ENCODE results near the gene PRICKLE2. TPM values are rescaled to one million over a fixed set of nuclear protein-coding genes. Genes with fewer than 3 reads are reported as not detected.

Gene PRICKLE2
- total RNA-seq, 1 experiment from 2014 or later: 5.6 TPM

DNA sequence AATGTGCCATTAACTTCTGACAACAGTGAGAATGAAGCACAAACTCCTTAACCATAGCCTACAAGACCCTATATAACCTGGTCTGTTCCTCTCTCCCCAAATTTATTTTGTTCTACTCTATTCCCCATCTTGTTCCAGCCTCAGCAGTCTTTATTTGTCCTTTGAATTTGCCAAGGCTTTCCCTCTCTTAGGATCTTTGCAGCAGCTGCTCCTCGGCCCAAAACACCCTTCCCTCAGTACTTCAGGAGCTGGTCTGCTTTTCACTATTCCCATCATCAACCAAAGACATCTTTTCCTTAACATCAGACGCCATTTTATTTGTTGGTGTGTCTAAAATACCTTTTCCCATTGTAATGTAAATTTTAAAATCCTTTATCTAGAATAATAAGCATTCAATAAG is 10.2 kb downstream of the PRICKLE2 start (continued):
- TF ChIP-seq, protein P1, sequence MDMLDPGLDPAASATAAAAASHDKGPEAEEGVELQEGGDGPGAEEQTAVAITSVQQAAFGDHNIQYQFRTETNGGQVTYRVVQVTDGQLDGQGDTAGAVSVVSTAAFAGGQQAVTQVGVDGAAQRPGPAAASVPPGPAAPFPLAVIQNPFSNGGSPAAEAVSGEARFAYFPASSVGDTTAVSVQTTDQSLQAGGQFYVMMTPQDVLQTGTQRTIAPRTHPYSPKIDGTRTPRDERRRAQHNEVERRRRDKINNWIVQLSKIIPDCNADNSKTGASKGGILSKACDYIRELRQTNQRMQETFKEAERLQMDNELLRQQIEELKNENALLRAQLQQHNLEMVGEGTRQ (CRISPR knock-in tag; IDR thresholded peaks at IDR 0.05): no peak
- no peak for TF ChIP-seq ZNF423 (CRISPR knock-in tag; IDR thresholded peaks at IDR 0.05)

DNA sequence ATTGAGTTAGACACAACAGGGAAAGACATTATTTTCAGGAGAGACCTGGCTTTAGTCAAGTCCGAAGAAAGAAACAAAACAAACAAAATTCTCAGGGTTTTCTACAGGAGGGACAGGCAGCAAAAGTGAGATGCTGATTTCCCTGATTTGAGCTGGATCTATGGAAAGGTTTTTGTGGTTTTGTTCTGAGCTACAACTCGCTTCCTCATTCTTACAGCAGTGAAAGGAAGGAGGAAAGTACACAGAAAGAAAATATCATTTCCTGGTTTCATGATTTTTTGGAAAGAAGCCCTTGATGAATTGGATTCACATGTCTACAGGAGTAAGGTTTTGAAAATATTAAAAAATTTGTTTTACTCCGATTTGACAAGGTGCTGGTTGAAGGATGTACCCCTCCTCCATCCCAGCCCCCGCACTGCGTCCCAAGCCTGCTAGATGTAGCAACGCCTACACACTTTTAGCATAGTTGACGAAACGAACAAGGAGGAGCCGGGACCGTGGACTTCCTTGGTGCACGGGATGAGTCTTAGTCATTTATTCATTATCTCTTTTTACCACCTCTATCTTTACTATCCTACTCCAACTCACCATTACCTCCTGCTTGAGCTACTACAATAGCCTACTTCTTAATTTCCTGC is 10.8 kb downstream of the PRICKLE2 start:
- peaks cover 47% of the 10 kb centered on the region for H3K4me1 Mint-ChIP-seq
- H3K27me3 Mint-ChIP-seq (ENCODE audit: low read depth): peaks cover 63% of the 10 kb centered on the region
- TF ChIP-seq JUN (CRISPR knock-in tag; IDR thresholded peaks at IDR 0.05) (no peak), SMAD4 (CRISPR knock-in tag; IDR thresholded peaks at IDR 0.05) (no peak), NFE2L1 (CRISPR knock-in tag; IDR thresholded peaks at IDR 0.05) (no peak), RELA (CRISPR knock-in tag; IDR thresholded peaks at IDR 0.05; ENCODE audit: borderline replicate concordance) (no peak), ZNF232 (CRISPR knock-in tag; IDR thresholded peaks at IDR 0.05) (no peak), RORB (CRISPR knock-in tag; IDR thresholded peaks at IDR 0.05) (no peak), TEAD1 (CRISPR knock-in tag; IDR thresholded peaks at IDR 0.05) (no peak), SP1 (CRISPR knock-in tag; conservative IDR thresholded peaks at IDR 0.05) (no peak), NFATC4 (CRISPR knock-in tag; IDR thresholded peaks at IDR 0.05) (no peak), ZNF416 (CRISPR knock-in tag; IDR thresholded peaks at IDR 0.05) (no peak), ETV6 (CRISPR knock-in tag; IDR thresholded peaks at IDR 0.05) (no peak), ZNF671 (CRISPR knock-in tag; IDR thresholded peaks at IDR 0.05) (no peak), GRHL2 (CRISPR knock-in tag; IDR thresholded peaks at IDR 0.05; ENCODE audit: insufficient replicate concordance, severe bottlenecking) (no peak)
- TF ChIP-seq, protein P2, sequence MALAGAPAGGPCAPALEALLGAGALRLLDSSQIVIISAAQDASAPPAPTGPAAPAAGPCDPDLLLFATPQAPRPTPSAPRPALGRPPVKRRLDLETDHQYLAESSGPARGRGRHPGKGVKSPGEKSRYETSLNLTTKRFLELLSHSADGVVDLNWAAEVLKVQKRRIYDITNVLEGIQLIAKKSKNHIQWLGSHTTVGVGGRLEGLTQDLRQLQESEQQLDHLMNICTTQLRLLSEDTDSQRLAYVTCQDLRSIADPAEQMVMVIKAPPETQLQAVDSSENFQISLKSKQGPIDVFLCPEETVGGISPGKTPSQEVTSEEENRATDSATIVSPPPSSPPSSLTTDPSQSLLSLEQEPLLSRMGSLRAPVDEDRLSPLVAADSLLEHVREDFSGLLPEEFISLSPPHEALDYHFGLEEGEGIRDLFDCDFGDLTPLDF (CRISPR knock-in tag; IDR thresholded peaks at IDR 0.05): no peak
- TF ChIP-seq, protein P3, sequence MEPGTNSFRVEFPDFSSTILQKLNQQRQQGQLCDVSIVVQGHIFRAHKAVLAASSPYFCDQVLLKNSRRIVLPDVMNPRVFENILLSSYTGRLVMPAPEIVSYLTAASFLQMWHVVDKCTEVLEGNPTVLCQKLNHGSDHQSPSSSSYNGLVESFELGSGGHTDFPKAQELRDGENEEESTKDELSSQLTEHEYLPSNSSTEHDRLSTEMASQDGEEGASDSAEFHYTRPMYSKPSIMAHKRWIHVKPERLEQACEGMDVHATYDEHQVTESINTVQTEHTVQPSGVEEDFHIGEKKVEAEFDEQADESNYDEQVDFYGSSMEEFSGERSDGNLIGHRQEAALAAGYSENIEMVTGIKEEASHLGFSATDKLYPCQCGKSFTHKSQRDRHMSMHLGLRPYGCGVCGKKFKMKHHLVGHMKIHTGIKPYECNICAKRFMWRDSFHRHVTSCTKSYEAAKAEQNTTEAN (CRISPR knock-in tag; IDR thresholded peaks at IDR 0.05): no peak
- TF ChIP-seq, protein P4, sequence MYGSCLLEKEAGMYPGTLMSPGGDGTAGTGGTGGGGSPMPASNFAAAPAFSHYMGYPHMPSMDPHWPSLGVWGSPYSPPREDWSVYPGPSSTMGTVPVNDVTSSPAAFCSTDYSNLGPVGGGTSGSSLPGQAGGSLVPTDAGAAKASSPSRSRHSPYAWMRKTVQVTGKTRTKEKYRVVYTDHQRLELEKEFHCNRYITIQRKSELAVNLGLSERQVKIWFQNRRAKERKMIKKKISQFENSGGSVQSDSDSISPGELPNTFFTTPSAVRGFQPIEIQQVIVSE (CRISPR knock-in tag; IDR thresholded peaks at IDR 0.05; ENCODE audit: borderline replicate concordance): no peak
- TF ChIP-seq, protein P5, sequence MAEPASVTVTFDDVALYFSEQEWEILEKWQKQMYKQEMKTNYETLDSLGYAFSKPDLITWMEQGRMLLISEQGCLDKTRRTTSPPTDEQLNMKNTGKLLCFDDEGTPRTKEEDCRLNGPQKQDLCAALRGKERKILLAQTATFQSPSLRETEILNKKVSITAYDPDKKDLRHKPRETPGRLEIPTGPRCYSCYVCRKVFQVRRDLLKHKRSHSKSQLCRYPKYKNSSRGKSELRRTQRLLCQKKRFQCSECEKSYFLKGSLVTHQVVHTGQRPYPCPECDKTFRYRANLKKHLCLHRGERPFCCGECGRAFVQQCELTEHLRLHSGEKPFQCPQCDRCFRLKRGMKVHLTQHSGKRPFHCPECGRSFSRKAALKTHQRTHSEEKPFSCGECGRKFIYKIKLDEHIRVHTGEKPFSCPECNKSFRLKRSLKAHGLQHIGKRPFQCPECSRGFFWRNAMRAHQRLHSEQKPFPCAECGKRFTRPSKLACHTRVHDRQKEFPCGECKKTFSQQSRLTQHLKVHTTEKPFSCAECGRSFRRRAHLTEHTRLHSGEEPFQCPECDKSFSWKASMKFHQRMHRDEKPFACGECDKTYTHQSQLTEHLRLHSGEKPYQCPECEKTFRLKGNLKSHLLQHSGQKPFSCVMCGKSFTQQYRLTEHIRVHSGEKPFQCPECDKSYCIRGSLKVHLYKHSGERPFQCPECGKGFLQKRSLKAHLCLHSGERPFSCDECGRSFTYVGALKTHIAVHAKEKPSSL (CRISPR knock-in tag; conservative IDR thresholded peaks at IDR 0.05): no peak
- TF ChIP-seq, protein P6, sequence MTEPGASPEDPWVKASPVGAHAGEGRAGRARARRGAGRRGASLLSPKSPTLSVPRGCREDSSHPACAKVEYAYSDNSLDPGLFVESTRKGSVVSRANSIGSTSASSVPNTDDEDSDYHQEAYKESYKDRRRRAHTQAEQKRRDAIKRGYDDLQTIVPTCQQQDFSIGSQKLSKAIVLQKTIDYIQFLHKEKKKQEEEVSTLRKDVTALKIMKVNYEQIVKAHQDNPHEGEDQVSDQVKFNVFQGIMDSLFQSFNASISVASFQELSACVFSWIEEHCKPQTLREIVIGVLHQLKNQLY (CRISPR knock-in tag; IDR thresholded peaks at IDR 0.05): no peak
- no peaks in the 10 kb centered on the region for H3K9me3 Mint-ChIP-seq
- no peak overlapping the region for H3K4me3 Mint-ChIP-seq
- ChIA-PET POLR2A (no interaction called here), CTCF (interaction anchor here (1.2 to 2.5 kb wide), 2 partner anchors 11 to 105 kb away, joined by 3 to 14 read pairs; partner anchors contain the start of gene PRICKLE2)
- DNase-seq (ENCODE audit: low spot score) (no peak), ATAC-seq (no peak)
- no peak overlapping the region for H3K27ac Mint-ChIP-seq
- H3K36me3 Mint-ChIP-seq: no peaks in the 10 kb centered on the region
